Measurements from ENCODE around the gene KIF17.

DNA sequence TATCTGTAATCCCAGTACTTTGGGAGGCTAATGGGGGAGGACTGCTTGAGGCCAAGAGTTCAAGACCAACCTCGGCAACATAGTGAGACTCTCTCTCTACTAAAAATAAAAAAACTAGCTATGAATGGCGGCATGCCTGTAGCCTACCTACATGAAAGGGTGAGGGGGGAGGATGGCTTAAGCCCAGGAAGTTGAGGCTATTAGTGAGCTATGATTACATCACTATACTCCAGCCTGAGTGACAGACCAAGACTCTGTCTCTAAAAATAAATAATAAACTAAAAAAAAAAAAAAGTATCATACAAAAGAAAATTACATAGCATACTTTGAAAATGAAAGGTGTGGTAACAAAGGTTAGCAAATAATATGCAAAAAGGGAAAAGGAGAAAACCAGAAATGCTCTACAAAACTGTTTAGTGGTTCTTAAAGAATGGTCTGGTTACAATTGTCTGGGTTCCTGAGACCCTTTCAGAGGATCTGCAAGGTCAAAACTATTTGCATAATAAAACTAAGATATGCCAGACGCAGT lies 33.7 kb upstream of the KIF17 start:
- TF ChIP-seq FOXP2 (optimal IDR thresholded peaks at IDR 0.05; ENCODE audit: control extremely low read depth, extremely low read length, insufficient read depth) (no peak), EZH2 (IDR thresholded peaks at IDR 0.05) (no peak)

Data from SK-N-MC (cell line).